Fibroblast of mammary gland (primary cell): ENCODE measurements around the gene SLC5A5.

Source experiments
- DNase-seq: peaks from one replicate; pipeline ENCODE4 v3.0.0-alpha.2; 2010; ENCODE audit warnings: low read depth
- H3K4me3 ChIP-seq: 2 replicates; pipeline ENCODE4 v1.5.1; 2011; ENCODE audit warnings: low read depth, mild to moderate bottlenecking, low read length, moderate library complexity; ENCODE audit not compliant: control insufficient read depth
- CTCF ChIP-seq: conservative IDR thresholded peaks from 2 replicates; pipeline ENCODE4 v1.5.1; 2011; ENCODE audit warnings: low read depth, low read length, inconsistent platforms; ENCODE audit not compliant: control insufficient read depth, insufficient read depth

The SLC5A5 gene

GRCh38 chr19:17944301-17944700, 72.6 kb downstream of the SLC5A5 start:
- no peak overlapping the region for H3K4me3 ChIP-seq
- DNase-seq = peak; percentile 89
- no peak for TF ChIP-seq CTCF
